EL (cell line): ENCODE data around the gene ANKRD33B.
A peak's percentile ranks its signal among the peaks of the same experiment; 100 is the strongest.

Experiments
- DNase-seq: peaks from one replicate; pipeline ENCODE4 v3.0.0-alpha.2; 2016

The ANKRD33B gene

GRCh38 chr5:10580531-10581423 is 16.9 kb downstream of the ANKRD33B start:
- no peak for DNase-seq

- DNase-seq, result no peak
These were observed 17.5 kb downstream of the ANKRD33B start for GRCh38 chr5:10581424-10581748.

DNA sequence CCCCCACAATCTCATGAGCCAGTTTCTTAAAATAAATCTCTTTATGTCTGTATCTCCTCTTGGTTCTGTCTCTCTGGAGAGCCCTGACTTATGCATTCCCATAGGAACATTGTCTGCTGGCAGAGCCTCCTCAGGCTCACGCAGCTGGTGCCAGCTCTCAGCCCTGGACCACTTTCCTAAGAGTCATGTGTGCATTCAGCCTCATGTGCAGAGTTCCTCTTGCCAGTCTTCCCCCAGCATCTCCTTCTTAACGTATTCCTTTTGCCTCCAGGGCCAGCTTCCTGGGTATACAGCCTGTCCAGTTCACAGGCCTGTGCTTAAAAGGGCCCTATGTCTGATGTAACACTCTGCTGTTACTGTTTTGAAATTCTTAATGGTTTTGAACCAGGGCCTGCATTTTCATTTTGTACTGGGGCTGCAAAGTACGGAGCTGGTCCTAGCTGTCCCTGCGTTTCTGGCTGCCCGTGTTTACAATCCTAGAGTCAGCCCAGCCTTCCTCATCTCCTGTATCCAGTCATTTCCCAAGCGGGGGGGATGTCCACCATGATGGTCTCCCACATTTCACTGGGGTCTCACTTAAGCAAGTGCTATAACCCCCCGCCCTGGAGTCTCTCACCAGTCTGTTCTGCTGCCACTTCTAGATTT is 18.1 kb downstream of the ANKRD33B start:
- DNase-seq, result no peak

- no peak for DNase-seq
These were observed 18.6 kb downstream of the ANKRD33B start for GRCh38 chr5:10582512-10582897.

DNA sequence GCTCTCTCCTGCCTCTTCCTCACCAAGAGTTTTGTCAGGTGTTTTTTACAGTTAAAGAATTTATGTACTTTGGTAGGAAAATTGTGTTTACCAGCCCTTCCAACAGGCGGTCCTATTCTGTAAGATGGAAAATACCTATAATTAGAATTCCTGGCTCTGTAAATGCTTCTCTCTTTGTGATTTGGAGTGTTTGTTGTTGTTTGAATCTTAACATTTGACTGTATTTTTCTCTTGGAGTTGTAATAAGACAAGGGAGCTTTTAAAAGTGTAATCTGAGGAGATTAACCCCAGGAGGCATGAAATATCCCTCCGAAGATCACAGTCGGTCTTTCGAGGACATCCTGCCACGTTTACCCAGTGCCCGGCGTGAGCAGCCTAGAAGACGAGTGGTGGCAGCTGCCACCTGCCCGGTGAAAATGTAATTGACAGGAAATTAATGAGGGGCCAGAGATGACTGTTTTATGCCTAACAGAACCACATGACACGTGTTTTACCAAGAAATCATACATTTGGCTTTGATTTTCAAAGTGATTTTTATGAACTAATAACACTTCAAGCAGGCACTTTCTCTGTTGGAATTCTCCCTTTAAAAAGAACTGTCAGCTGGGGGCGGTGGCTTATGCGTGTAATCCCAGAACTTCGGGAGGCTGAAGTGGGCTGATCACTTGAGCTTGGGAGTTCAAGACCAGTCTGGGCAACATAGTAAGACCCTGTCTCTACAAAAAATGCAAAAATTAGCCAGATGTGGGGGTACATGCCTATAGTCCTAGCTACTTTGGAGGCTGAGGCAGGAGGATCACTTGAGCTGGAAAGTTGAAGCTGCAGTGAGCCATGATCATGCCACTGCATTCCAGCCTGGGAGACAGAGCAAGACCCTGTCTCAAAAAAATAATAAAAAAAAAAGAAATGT is 20.0 kb downstream of the ANKRD33B start:
- no peak for DNase-seq

DNA sequence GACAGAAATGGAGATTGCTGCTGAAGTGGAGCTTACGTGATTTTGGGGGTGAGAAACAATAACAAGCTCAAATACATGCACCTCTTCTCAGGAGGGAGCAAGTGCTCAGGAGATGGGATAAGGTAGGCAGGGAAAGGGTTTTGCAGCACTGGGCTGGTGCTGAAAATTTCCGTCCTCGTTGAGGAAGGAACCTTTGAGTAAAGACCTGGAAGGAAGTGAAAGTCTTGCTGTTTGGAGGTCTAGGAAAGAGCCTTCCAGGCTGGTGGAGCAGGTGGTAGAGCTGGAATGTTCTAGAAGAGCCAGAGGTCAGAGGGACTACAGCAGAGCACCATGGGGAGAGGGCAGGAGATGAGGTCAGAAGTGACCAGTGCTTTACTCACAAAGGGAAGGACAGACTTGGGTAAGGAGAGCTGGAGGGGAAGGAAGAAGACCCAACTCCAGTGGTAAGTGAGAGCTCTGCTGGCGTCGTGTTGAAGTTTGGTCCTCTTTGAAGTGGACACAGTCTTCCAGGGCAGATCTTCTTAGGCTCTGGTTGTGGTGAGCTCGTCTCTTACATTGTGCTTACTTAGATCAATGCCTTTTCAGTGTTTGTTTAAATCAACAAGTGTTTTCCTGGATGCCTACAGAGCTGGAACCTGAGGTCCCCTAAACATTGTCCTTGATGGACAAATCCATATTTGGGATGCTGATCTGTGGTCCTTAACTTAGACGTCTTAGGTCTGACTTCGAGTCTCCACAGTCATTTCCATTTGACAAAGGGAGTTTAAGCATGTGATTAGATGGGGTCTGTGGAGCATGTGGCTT is 21.0 kb downstream of the ANKRD33B start:
- DNase-seq, result no peak

GRCh38 chr5:10585518-10585915 is 21.6 kb downstream of the ANKRD33B start:
- no peak for DNase-seq

DNA sequence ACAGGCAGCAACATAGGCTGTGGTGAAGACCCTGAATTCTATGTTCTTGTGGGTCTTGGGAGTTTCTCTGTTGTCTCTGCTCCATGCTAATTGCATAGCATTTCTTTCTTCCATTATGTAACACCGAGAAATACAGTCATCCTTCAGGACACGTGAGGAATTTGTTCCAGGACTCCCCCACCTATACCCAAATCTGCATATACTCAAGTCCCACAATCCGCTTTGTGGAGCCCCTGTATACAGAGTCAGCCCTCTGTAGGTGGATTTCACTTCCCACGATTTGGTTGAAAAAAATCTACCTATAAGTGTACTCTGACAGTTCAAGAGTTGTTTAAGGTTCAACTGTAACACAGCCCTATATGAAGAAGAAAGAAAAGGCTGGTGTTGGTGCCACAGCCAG is 22.1 kb downstream of the ANKRD33B start:
- DNase-seq, result no peak

DNA sequence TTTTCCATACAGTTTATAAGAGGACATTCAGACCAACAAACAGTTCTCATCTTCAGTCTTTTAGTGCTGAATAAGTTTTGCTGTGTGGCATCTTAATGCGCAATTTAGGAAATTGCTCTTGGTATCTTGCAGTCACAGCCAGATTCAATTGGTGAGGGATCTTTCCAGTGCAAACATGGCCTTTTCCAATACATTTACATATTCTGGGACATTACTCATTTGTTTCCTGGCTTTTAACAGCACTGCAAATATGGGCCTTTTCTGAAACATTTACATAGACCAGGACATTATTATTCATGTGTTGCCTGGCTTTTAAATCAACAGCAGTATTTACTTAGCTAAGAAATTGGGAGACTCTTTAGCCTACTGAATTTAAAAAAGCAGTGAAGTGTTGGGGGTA is 22.7 kb downstream of the ANKRD33B start:
- DNase-seq, result no peak

DNA sequence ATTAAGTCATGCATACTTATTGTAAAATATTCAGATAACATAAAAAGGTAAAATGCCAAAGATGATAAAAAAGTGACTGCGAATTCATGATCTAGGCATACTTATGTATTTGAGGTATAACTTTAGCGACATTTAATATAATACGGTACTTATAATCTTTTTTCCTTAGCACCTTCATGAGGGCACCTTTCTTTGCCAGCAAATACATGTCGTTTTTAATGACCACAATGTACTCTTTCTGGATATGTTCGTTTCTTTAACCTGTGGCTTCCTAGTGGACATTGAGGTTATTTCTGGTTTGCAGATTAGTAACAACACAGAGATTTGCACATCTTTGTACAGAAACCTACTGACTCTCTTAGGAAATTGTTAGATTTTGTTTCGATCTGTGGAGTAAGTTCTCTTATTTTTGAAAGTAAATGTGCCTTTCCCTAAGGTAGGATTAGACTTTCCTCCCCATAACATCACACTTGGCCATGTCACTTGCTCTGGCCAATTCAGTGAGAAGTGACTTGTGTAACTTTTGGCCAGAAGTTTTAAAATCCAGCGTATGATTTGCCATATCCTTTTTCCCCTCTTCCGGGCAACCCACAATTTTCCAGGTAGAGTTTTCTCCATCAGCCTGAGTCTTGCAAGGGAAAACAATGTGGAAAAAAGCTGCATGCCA is 24.4 kb downstream of the ANKRD33B start:
- DNase-seq, result no peak

DNA sequence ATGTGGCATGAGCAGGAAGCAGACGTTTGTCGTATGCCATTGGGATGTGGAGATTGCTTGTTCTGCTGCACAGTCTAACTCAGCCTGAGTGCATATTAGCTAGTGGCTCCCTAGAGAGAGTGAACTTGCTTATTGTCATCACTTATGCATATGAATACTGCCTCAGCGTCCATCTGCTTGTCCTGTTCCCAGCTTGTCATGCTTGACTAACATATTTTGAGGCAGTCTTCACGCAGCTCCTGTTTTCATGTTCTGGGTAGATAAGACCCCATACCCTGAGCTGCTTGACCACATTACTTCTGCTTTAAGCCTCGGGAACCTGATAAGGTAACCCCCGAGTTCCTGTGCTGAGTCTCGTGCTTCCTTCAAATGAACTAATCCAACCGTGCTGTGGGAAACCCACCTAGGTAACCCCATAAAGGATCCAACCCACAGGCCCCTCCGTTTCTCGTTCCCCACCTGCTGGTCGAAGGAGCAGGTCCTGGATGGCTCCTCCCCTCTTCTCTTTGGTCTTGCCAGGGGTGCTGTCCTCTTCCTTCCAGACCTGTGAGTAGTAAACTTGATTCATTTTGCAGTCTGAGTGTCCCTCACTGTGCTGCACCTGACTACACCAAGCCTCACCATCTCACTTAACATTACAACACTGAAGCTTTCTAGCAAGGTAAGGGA is 25.0 kb downstream of the ANKRD33B start:
- no peak for DNase-seq

- peak; percentile 92 for DNase-seq
These were observed 26.5 kb downstream of the ANKRD33B start for GRCh38 chr5:10590226-10590999.

DNA sequence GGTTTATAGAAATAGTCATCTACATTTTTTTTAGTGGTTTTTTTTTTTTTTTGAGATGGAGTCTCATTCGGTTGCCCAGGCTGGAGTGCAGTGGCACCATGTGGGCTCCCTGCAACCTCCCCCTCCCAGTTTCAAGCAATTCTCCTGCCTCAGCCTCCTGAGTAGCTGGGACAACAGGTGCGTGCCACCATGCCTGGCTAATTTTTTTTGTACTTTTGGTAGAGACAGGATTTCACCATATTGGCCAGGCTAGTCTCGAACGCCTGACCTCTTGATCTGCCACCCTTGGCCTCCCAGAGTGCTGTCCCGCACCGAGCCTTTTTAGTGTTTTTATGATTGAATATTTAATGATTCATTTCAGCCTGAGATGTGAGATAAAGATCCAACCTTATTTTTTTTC is 27.3 kb downstream of the ANKRD33B start:
- no peak for DNase-seq

- DNase-seq, result no peak
These were observed 28.1 kb downstream of the ANKRD33B start for GRCh38 chr5:10591966-10592365.

- no peak for DNase-seq
These were observed 28.7 kb downstream of the ANKRD33B start for GRCh38 chr5:10592601-10593000.

DNA sequence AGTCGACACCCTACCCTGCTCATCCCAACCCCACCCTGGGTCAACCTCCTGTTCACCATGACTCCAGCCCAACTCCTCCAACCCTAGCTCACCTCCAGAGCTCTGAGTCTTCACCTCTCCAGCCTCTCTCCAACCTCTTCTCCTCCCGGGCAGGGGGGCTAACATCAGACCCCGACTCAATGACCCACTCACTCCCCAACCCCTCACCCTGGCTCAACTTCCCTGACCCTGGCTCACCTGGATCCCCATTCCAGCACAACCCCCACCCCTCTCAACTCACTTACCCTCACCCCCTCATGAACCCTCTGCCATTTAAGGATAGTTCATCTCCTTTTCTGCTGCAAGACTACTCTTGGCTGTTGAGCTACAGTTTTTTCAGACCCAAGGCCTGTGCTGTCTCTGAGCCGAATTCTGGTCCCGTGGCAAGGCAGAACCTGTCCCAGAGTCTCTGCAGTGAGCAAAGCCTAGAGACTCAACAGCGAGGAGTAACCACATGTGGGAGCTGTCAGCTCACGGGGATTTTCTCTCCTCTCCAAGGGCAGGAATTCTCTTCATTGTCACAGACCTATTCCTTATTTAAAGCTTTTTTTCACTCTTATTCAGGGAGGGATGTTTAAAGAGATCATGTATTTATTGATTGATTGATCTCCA is 29.8 kb downstream of the ANKRD33B start:
- no peak for DNase-seq

- DNase-seq, result peak; percentile 73
These were observed 30.8 kb downstream of the ANKRD33B start for GRCh38 chr5:10594591-10595210.

GRCh38 chr5:10595293-10595671 is 31.4 kb downstream of the ANKRD33B start:
- peak; percentile 82 for DNase-seq

DNA sequence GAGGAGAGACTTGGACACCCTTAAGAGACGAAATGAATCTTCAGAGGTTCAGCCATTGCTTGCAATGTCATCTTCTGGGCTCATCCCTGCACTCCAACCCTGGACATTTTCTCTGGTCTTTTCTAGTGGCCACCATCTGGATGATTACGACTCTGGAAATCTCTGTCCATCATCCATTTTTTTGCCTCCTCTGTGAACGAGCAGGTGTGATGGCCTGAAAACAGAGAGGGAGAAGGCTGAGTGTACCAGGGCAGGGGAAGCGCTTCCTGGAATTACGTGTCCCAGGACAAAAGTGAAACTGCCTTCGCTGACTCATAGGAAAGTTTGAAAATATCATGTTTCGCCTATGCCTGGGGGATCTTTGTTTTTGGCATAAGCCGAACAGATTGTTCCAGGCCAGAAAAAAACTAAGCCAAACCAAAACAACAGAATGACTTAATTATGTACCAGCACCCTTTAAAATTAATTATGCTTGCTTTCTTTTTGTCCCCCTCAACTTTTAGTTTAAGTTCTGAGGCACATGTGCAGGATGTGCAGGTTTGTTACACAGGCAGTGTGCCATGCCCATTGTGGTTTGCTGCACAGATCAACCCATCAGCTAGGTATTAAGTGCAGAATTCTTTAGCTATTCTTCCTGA is 31.9 kb downstream of the ANKRD33B start:
- DNase-seq, result peak; percentile 94
